ENCODE data around the gene HILPDA. TPM values are rescaled to one million over a fixed set of nuclear protein-coding genes. Genes with fewer than 3 reads are reported as not detected.
A peak's percentile ranks its signal among the peaks of the same experiment; 100 is the strongest.
"Not testable (repeated sequence)": the region's sequence is repeated elsewhere in the genome, so short reads cannot be mapped to it uniquely, and the experiment has no call there.

The HILPDA gene
- total RNA-seq, 1 donor from 2014 or later: 171 TPM

- peaks cover 53% of the 10 kb centered on the region for H3K36me3 Mint-ChIP-seq (ENCODE audit: low read depth)
- peak overlapping the region; percentile 91 for H3K27ac Mint-ChIP-seq
- peaks cover 37% of the 10 kb centered on the region for H3K4me1 Mint-ChIP-seq
These were observed 3.8 kb downstream of the HILPDA start for GRCh38 chr7:128459394-128459878.

GRCh38 chr7:128462460-128462859 lies 6.8 kb downstream of the HILPDA start:
- Mint-ChIP-seq H3K9me3 (no peaks in the 10 kb centered on the region), H3K27ac (no peak overlapping the region), H3K4me1 (peaks cover 26% of the 10 kb centered on the region), H3K36me3 (ENCODE audit: low read depth) (peaks cover 49% of the 10 kb centered on the region), H3K4me3 (no peak overlapping the region), H3K27me3 (no peaks in the 10 kb centered on the region)
- intact Hi-C loops (cut with micrococcal nuclease): no loop called here
- no peak for DNase-seq

More at GRCh38 chr7:128459394-128459878, 3.8 kb downstream of the HILPDA start:
- peak; percentile 91 for DNase-seq
- Mint-ChIP-seq H3K4me3 (peak overlapping the region; percentile 90), H3K9me3 (no peaks in the 10 kb centered on the region), H3K27me3 (no peaks in the 10 kb centered on the region)
- intact Hi-C loops (cut with micrococcal nuclease): loop anchor here (1.0 to 10.0 kb wide), 6 partner anchors 9 to 805 kb away; partner anchors contain the start of genes METTL2B, RBM28 and SND1

- H3K27ac Mint-ChIP-seq; intact Hi-C loops (cut with micrococcal nuclease); DNase-seq; H3K4me3 Mint-ChIP-seq; H3K9me3 Mint-ChIP-seq; H3K27me3 Mint-ChIP-seq: not testable (repeated sequence)
- Mint-ChIP-seq H3K4me1 (peaks cover 18% of the 10 kb centered on the region), H3K36me3 (ENCODE audit: low read depth) (peaks cover 46% of the 10 kb centered on the region)
These were observed 7.7 kb downstream of the HILPDA start for GRCh38 chr7:128463345-128463744.

GRCh38 chr7:128463933-128464332 lies 8.3 kb downstream of the HILPDA start:
- peaks cover 46% of the 10 kb centered on the region for H3K36me3 Mint-ChIP-seq (ENCODE audit: low read depth)
- H3K27me3 Mint-ChIP-seq: not testable (repeated sequence)

GRCh38 chr7:128466871-128467270 lies 11.2 kb downstream of the HILPDA start:
- not testable (repeated sequence) for H3K27ac Mint-ChIP-seq

More at GRCh38 chr7:128463933-128464332, 8.3 kb downstream of the HILPDA start:
- H3K4me1 Mint-ChIP-seq: peaks cover 13% of the 10 kb centered on the region
- DNase-seq; H3K9me3 Mint-ChIP-seq; H3K4me3 Mint-ChIP-seq; intact Hi-C loops (cut with micrococcal nuclease); H3K27ac Mint-ChIP-seq: not testable (repeated sequence)

GRCh38 chr7:128476402-128477335 lies 21.0 kb downstream of the HILPDA start, which contains the start of gene METTL2B:
METTL2B (plus strand) TSS chr7:128476748; CDS start chr7:128476766, 18 bp downstream.
- Mint-ChIP-seq H3K36me3 (ENCODE audit: low read depth) (peaks cover 19% of the 10 kb centered on the region), H3K4me1 (peaks cover 15% of the 10 kb centered on the region), H3K27ac (peak within 1 kb of the TSS; percentile 97), H3K4me3 (peak within 1 kb of the TSS; percentile 98)
- H3K9me3 Mint-ChIP-seq, H3K27me3 Mint-ChIP-seq: not testable (repeated sequence)
- intact Hi-C loops (cut with micrococcal nuclease): loop anchor here (1.0 to 5.0 kb wide), 5 partner anchors 17 to 406 kb away; partner anchors contain the start of gene RBM28
- peak; percentile 98 for DNase-seq

More at GRCh38 chr7:128466871-128467270, 11.2 kb downstream of the HILPDA start:
- intact Hi-C loops (cut with micrococcal nuclease); H3K9me3 Mint-ChIP-seq; H3K4me1 Mint-ChIP-seq; DNase-seq; H3K4me3 Mint-ChIP-seq; H3K27me3 Mint-ChIP-seq: not testable (repeated sequence)
- H3K36me3 Mint-ChIP-seq (ENCODE audit: low read depth): peaks cover 37% of the 10 kb centered on the region

GRCh38 chr7:128477336-128477690 lies 21.6 kb downstream of the HILPDA start:
- Mint-ChIP-seq H3K4me3 (peak overlapping the region; percentile 98), H3K27ac (peak overlapping the region; percentile 97), H3K4me1 (peaks cover 15% of the 10 kb centered on the region), H3K36me3 (ENCODE audit: low read depth) (peaks cover 19% of the 10 kb centered on the region)
- H3K27me3 Mint-ChIP-seq, H3K9me3 Mint-ChIP-seq, DNase-seq: not testable (repeated sequence)
- intact Hi-C loops (cut with micrococcal nuclease): loop anchor here (2.0 to 5.0 kb wide), 4 partner anchors 50 to 405 kb away; partner anchors contain the start of gene RBM28

GRCh38 chr7:128479082-128479481 lies 23.4 kb downstream of the HILPDA start:
- H3K27ac Mint-ChIP-seq: peak overlapping the region; percentile 41
- peaks cover 27% of the 10 kb centered on the region for H3K36me3 Mint-ChIP-seq (ENCODE audit: low read depth)
- H3K4me3 Mint-ChIP-seq: not testable (repeated sequence)

GRCh38 chr7:128488134-128488533 lies 32.5 kb downstream of the HILPDA start:
- intact Hi-C loops (cut with micrococcal nuclease); H3K4me1 Mint-ChIP-seq; H3K4me3 Mint-ChIP-seq; H3K27ac Mint-ChIP-seq; H3K9me3 Mint-ChIP-seq; H3K27me3 Mint-ChIP-seq; DNase-seq: not testable (repeated sequence)
- H3K36me3 Mint-ChIP-seq (ENCODE audit: low read depth): peaks cover 31% of the 10 kb centered on the region

More at GRCh38 chr7:128479082-128479481, 23.4 kb downstream of the HILPDA start:
- not testable (repeated sequence) for H3K9me3 Mint-ChIP-seq, DNase-seq, H3K27me3 Mint-ChIP-seq
- intact Hi-C loops (cut with micrococcal nuclease): loop anchor here (5.0 kb wide), 3 partner anchors 52 to 403 kb away; partner anchors contain the start of gene RBM28
- H3K4me1 Mint-ChIP-seq: peaks cover 15% of the 10 kb centered on the region

- intact Hi-C loops (cut with micrococcal nuclease): no loop called here
- H3K36me3 Mint-ChIP-seq (ENCODE audit: low read depth): peaks cover 43% of the 10 kb centered on the region
- no peaks in the 10 kb centered on the region for H3K4me1 Mint-ChIP-seq
- no peak for DNase-seq
- no peaks in the 10 kb centered on the region for H3K27me3 Mint-ChIP-seq
- H3K9me3 Mint-ChIP-seq: no peaks in the 10 kb centered on the region
- no peak overlapping the region for H3K4me3 Mint-ChIP-seq
- no peak overlapping the region for H3K27ac Mint-ChIP-seq
These were observed 41.7 kb downstream of the HILPDA start for GRCh38 chr7:128497405-128497804.

- H3K27ac Mint-ChIP-seq; H3K27me3 Mint-ChIP-seq; DNase-seq; intact Hi-C loops (cut with micrococcal nuclease); H3K4me3 Mint-ChIP-seq; H3K9me3 Mint-ChIP-seq; H3K4me1 Mint-ChIP-seq: not testable (repeated sequence)
- H3K36me3 Mint-ChIP-seq (ENCODE audit: low read depth): peaks cover 29% of the 10 kb centered on the region
These were observed 49.7 kb downstream of the HILPDA start for GRCh38 chr7:128505416-128505815.

GRCh38 chr7:128506819-128507218 lies 51.1 kb downstream of the HILPDA start:
- intact Hi-C loops (cut with micrococcal nuclease); H3K4me3 Mint-ChIP-seq; DNase-seq; H3K4me1 Mint-ChIP-seq; H3K27me3 Mint-ChIP-seq; H3K27ac Mint-ChIP-seq; H3K9me3 Mint-ChIP-seq: not testable (repeated sequence)
- peaks cover 17% of the 10 kb centered on the region for H3K36me3 Mint-ChIP-seq (ENCODE audit: low read depth)

GRCh38 chr7:128507321-128507993 lies 51.8 kb downstream of the HILPDA start:
- H3K9me3 Mint-ChIP-seq; H3K27ac Mint-ChIP-seq; H3K27me3 Mint-ChIP-seq; H3K4me1 Mint-ChIP-seq; intact Hi-C loops (cut with micrococcal nuclease); H3K4me3 Mint-ChIP-seq; DNase-seq: not testable (repeated sequence)
- H3K36me3 Mint-ChIP-seq (ENCODE audit: low read depth): peaks cover 13% of the 10 kb centered on the region

Measured in activated CD4-positive, alpha-beta T cell treated with anti-CD3 and anti-CD28 coated beads, Interleukin-2, amount 10 ng/mL, durations not matched to agents 24 days and 14 days (primary cell).